ENCODE data around the gene IMMP2L.
"Not testable (repeated sequence)": the region's sequence is repeated elsewhere in the genome, so short reads cannot be mapped to it uniquely, and the experiment has no call there.

Gene IMMP2L

DNA sequence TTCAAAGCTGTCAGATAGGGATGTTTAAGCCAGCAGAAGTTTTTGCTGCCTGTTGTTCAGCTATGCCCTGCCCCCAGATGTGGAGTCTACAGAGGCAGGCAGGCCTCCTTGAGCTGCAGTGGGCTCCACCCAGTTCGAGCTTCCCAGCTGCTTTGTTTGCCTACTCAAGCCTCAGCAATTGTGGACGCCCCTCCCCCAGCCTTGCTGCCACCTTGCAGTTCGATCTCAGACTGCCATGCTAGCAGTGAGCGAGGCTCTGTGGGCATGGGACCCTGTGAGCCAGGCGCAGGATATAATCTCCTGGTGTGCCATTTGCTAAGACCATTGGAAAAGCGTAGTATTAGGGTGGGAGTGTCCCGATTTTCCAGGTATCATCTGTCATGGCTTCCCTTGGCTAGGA lies 901.7 kb downstream of the IMMP2L start:
- not testable (repeated sequence) for DNase-seq

DNA sequence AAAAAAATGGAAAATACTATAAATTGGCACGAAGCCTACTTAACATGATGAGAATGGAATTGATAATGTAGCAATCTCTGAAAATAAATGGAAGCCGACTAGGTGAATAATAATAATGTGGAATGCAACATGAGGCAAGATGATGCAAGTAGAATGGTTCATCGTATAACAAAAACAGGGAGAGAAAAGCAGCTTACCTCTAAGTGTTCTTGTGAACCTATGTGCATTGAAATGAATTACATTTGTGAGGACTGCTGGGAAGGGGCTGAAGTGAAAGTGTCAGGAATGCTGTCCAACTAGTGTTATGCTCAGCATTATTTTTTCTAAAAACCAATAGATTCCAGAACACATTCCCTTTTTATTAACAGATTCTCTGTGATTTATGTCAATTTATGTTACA lies 912.0 kb downstream of the IMMP2L start:
- no peak for DNase-seq

- DNase-seq: no peak
Observed at GRCh38 chr7:110647266-110647665, 915.0 kb downstream of the IMMP2L start.

DNA sequence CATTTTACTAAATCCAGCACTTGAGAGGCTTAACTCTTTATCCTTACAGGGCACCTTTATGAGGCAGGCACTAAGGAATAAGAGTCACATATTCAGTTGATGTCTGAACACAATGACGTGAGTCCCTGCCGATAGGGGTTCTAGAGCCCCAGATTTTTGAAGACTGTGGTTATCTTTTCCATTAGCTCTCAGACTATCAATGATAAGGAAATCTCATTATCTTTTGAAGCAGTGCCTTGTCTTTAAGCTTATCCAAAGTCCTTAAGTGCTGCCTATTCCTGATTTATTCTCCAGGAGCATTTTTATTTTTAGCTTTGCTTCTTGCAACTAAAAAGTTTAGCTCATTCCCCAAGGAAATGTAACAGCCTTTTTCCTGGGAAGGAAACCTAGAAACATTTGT lies 915.5 kb downstream of the IMMP2L start:
- no peak for DNase-seq

DNA sequence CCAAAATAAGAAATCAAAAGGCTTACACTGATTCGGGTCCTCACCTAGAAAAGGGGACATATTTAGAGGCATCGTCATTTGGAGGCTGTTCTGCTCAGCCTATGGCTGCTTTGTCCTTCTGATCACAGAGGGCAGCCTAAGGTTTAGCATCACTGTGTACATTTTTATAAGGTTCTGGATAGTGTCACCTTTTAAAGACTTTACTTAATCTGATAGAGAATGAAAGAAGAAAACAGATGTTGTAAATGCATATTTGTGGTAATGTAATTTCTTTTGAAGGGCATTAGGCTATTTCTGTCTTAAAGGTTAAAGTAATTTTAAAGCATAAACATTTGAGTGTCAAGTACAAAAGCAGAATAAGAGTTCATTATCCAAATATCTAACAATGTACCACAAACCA lies 916.7 kb downstream of the IMMP2L start:
- DNase-seq: no peak

DNA sequence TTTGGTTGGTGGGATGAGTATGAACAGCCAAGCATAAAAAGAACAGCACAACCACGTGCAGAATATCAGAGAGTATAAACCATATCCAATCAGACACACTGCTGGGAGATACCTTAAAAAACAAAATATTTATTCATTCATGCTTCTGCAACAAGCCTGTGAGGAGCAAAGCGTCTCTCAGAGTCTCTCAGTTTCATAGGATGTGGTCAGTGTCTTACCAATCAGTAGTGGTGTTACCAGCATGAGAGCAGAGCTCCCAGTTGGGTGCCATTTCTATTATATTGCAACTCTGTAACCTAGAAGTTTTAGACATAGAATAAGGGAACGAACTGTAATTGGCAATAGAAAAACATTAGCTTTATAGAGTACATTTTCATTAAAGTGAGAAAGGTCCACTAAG lies 917.2 kb downstream of the IMMP2L start:
- DNase-seq: no peak

- no peak for DNase-seq
Observed at GRCh38 chr7:110637252-110637651, 925.0 kb downstream of the IMMP2L start.

GRCh38 chr7:110633313-110633712 lies 929.0 kb downstream of the IMMP2L start:
- no peak for DNase-seq

DNA sequence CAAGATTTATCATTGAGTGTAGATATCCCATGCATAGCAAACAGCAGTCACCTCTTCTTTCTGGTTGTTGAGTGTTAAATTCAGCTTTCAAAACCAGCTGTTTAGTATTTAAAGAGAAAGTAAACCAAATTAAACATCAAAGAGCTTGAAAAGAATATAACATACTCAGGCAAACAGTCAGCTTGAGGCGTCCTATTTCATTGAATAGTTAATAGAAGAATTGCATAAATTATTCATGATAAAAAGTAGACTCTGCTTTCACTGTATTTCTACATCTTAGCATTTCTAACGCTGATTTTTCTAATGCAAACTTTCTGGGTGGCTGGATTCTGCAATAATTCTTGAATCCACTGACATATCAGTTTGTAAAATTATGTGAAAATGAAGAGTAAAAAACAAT lies 935.9 kb downstream of the IMMP2L start:
- no peak for DNase-seq

- no peak for DNase-seq
Observed at GRCh38 chr7:110625294-110625693, 937.0 kb downstream of the IMMP2L start.

GRCh38 chr7:110623436-110623835 lies 938.9 kb downstream of the IMMP2L start:
- DNase-seq: no peak

DNA sequence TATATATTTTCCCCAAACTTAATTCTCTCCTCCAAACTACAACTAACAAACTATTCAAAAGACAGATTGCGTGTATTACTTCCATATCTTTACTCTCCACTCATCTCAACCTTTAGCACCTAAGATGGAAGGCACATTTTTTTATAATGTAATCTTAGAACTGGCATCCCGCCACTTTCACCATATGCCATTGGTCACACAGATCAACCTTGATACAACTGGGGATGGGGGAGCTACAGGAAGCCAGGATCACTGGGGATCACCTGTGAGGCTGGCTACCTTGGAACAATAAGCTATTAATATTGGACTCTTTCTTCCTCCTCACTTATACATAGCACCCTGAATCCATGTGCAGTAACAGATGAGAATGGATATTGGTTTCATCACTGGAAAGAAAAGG lies 941.0 kb downstream of the IMMP2L start:
- no peak for DNase-seq

GRCh38 chr7:110620110-110620735 lies 942.1 kb downstream of the IMMP2L start:
- no peak for DNase-seq
